RWPE2 (cell line): ENCODE data around the gene G6PC3.

Experiments
- ATAC-seq: fragments of 200-7000 bp; cut with Tn5 transposase; 3 replicates; pipeline ENCODE4 v1.9.1; 2021; ENCODE audit warnings: low read depth
- DNase-seq: peaks from one replicate; pipeline ENCODE4 v3.0.0-alpha.2; 2020; ENCODE audit warnings: low spot score
- H3K27ac ChIP-seq: fragments of 450-650 bp; 2 replicates; pipeline ENCODE4 v1.5.1; 2017; ENCODE audit warnings: mild to moderate bottlenecking; ENCODE audit not compliant: poor library complexity, severe bottlenecking
- H3K27me3 ChIP-seq: fragments of 250-450 bp; sonication (Bioruptor Pico); 2 replicates; pipeline ENCODE4 v1.5.1; 2021; ENCODE audit warnings: mild to moderate bottlenecking, moderate library complexity; ENCODE audit not compliant: insufficient read depth, poor library complexity, severe bottlenecking
- H3K36me3 ChIP-seq: fragments of 250-450 bp; sonication (Bioruptor Pico); 2 replicates; pipeline ENCODE4 v1.5.1; 2020; ENCODE audit warnings: low read depth, mild to moderate bottlenecking, moderate library complexity
- H3K4me1 ChIP-seq: fragments of 250-450 bp; sonication (Bioruptor Pico); 2 replicates; pipeline ENCODE4 v1.5.1; 2021; ENCODE audit warnings: mild to moderate bottlenecking, moderate library complexity; ENCODE audit not compliant: insufficient read depth, poor library complexity, severe bottlenecking
- H3K4me3 ChIP-seq: fragments of 250-450 bp; sonication (Bioruptor Pico); 2 replicates; pipeline ENCODE4 v1.5.1; 2021; ENCODE audit warnings: mild to moderate bottlenecking, moderate library complexity; ENCODE audit not compliant: severe bottlenecking
- H3K9me3 ChIP-seq: fragments of 250-450 bp; sonication (Bioruptor Pico); 2 replicates; pipeline ENCODE4 v1.5.1; 2021; ENCODE audit warnings: mild to moderate bottlenecking, moderate library complexity; ENCODE audit not compliant: severe bottlenecking
- TF ChIP-seq, protein P1 (sequence below): fragments of 450-650 bp; IDR thresholded peaks from one replicate; pipeline ENCODE4 v1.5.1; 2017; ENCODE audit warnings: mild to moderate bottlenecking, moderate library complexity; ENCODE audit not compliant: poor library complexity, severe bottlenecking

The G6PC3 gene

DNA sequence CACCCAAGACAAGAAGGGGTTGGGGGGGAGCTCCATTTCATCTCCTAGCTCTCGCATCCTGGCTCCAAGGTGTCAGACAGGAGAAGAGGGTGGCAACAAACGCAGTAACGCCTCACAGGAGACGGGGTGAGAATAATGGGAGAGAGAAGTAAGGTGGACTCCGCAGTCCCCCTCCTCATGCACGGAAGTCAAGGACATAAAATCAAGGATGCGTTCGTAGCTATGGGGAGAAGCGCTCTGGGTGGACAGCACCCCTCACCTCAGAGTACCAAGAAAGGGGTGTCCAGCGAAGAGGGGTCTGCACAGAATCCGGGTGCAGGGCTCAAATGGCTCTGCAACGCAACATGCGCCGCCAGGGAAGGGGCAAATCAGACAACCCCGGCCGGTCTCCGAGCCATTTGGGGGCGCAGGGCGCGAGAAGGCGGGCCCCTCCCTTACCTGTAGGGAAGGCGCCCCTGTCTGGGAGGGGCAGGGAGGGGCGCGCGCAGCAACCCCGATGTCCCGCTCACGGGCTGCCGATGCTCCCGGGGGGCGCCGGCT, 52.4 kb downstream of the G6PC3 start:
- ATAC-seq (no peak), DNase-seq (no peak)
- peak overlapping the region; percentile 95 for H3K4me3 ChIP-seq
- H3K4me1 ChIP-seq, result no peaks in the 10 kb centered on the region
- no peaks in the 10 kb centered on the region for H3K27me3 ChIP-seq
- H3K36me3 ChIP-seq, result no peaks in the 10 kb centered on the region
- peak overlapping the region; percentile 35 for H3K27ac ChIP-seq
- no peaks in the 10 kb centered on the region for H3K9me3 ChIP-seq
- TF ChIP-seq, protein P1, sequence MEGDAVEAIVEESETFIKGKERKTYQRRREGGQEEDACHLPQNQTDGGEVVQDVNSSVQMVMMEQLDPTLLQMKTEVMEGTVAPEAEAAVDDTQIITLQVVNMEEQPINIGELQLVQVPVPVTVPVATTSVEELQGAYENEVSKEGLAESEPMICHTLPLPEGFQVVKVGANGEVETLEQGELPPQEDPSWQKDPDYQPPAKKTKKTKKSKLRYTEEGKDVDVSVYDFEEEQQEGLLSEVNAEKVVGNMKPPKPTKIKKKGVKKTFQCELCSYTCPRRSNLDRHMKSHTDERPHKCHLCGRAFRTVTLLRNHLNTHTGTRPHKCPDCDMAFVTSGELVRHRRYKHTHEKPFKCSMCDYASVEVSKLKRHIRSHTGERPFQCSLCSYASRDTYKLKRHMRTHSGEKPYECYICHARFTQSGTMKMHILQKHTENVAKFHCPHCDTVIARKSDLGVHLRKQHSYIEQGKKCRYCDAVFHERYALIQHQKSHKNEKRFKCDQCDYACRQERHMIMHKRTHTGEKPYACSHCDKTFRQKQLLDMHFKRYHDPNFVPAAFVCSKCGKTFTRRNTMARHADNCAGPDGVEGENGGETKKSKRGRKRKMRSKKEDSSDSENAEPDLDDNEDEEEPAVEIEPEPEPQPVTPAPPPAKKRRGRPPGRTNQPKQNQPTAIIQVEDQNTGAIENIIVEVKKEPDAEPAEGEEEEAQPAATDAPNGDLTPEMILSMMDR, result no peak

DNA sequence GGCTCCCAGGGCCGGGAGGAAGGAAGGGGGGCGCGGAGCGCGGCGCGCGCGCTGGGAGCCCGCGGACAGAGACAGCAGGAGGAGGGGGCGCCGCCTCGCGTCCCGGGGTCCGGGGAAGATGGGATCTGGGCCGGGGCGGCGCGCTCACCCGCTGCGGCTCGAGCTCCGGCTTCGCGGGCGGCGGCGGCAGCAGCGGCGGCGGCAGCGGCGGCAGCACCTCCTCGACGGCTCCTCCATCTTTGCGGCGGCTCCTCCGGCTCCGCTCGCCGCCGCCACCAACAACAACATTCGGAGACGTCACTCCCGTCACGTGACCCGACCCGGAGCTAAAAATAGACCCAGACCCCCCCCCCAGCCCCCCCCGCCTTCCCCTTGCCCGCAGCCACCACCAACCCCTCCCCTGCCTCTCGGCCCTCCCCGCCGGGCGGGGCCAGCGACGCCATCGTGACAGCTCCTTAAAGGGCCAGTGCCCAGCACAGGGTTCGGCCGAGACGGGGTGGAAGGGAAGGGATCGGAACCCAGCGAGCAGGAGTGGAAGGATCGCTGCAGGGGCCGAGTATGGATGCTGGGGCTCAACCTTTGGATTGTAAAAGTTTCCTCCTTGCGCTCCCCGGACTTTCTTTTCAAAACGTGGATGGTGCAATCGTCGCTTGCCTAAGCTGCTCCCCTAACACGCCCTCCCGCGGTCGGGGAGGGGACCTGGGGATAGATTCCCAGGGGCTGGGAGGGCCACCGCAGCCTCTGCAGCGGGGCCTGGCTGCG, 53.0 kb downstream of the G6PC3 start, which contains the start of gene HDAC5:
Gene HDAC5 (minus strand): TSS at position 286 of the 762 bp plus-strand sequence. CDS start 6,126 bp downstream, outside the sequence.
- Histone ChIP-seq H3K9me3 (no peaks in the 10 kb centered on the region), H3K27ac (peak within 1 kb of the TSS; percentile 35), H3K4me1 (no peaks in the 10 kb centered on the region), H3K4me3 (peak within 1 kb of the TSS; percentile 95), H3K36me3 (no peaks in the 10 kb centered on the region), H3K27me3 (no peaks in the 10 kb centered on the region)
- ATAC-seq (peak; percentile 91), DNase-seq (peak; percentile 95)
- TF ChIP-seq, protein P1, result peak; percentile 66

DNA sequence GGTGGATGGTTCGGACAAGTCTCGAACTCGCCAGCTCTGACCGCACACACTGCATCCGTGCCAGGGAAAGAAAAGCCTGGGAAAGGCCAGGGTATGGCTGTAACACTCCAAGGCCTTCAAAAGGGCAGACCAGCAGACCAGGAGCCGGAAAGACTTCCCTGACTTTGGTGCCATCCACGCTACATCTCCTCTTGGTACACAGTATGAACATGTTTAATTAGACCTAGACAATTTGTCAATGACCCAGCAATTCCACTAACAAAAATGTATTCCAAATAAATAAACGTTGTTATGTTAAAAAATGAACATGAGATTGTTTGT, 53.5 kb downstream of the G6PC3 start:
- no peaks in the 10 kb centered on the region for H3K9me3 ChIP-seq
- peak overlapping the region; percentile 35 for H3K27ac ChIP-seq
- TF ChIP-seq, protein P1, result peak; percentile 44
- no peaks in the 10 kb centered on the region for H3K4me1 ChIP-seq
- H3K4me3 ChIP-seq, result peak overlapping the region; percentile 95
- ATAC-seq (no peak), DNase-seq (no peak)
- H3K27me3 ChIP-seq, result no peaks in the 10 kb centered on the region
- H3K36me3 ChIP-seq, result no peaks in the 10 kb centered on the region
